K562 (cell line): ENCODE data around the gene LRRC15.

Experiments
- C11orf30 ChIP-seq: fragments of 450-650 bp; IDR thresholded peaks from 2 replicates; pipeline ENCODE4 v1.6.1; 2016; ENCODE audit warnings: low read depth, mild to moderate bottlenecking
- FOXJ3 ChIP-seq: sonication (generic); formaldehyde crosslinking; IDR thresholded peaks from 2 replicates; pipeline ENCODE4 v1.4.0; 2020; ENCODE audit warnings: mild to moderate bottlenecking, missing genetic modification reagents
- MYC ChIP-seq, 2 experiments: fragments of 250-450 bp in 1 of 2; sonication (Bioruptor Pico) in 1 of 2; IDR thresholded peaks; 2 replicates each; pipeline versions ENCODE4 v1.5.1 to v1.6.1; 2012 to 2021; ENCODE audit warnings: low read depth in 2 of 2, borderline replicate concordance in 1 of 2, improper control_type of control experiment in 1 of 2, low read length in 1 of 2, mild to moderate bottlenecking in 1 of 2, moderate library complexity in 1 of 2
- NFYB ChIP-seq: IDR thresholded peaks from 2 replicates; pipeline ENCODE4 v1.6.1; 2011; ENCODE audit warnings: mild to moderate bottlenecking, moderate library complexity; ENCODE audit not compliant: insufficient read length; ENCODE audit errors: extremely low read depth
- ZKSCAN1 ChIP-seq: fragments of 150-350 bp; IDR thresholded peaks from 2 replicates; pipeline ENCODE4 v1.6.1; 2016; ENCODE audit warnings: low read depth, low read length
- TF ChIP-seq, protein P1 (sequence below), 3 experiments: IDR thresholded peaks in 2 of 3; conservative IDR thresholded peaks in 1 of 3; 2 replicates each; pipeline ENCODE4 v1.5.1; 2011 to 2012; ENCODE audit warnings: low read length in 3 of 3, mild to moderate bottlenecking in 3 of 3, control low read depth in 2 of 3, improper control_type of control experiment in 1 of 3, inconsistent platforms in 1 of 3, low read depth in 1 of 3, mixed read lengths in 1 of 3, moderate library complexity in 1 of 3; ENCODE audit not compliant: insufficient read depth in 2 of 3
- TF ChIP-seq, protein P2 (sequence below): sonication (generic); formaldehyde crosslinking; IDR thresholded peaks from 2 replicates; pipeline ENCODE4 v1.5.0; 2020; ENCODE audit warnings: missing genetic modification reagents

- TF ChIP-seq, protein P1, sequence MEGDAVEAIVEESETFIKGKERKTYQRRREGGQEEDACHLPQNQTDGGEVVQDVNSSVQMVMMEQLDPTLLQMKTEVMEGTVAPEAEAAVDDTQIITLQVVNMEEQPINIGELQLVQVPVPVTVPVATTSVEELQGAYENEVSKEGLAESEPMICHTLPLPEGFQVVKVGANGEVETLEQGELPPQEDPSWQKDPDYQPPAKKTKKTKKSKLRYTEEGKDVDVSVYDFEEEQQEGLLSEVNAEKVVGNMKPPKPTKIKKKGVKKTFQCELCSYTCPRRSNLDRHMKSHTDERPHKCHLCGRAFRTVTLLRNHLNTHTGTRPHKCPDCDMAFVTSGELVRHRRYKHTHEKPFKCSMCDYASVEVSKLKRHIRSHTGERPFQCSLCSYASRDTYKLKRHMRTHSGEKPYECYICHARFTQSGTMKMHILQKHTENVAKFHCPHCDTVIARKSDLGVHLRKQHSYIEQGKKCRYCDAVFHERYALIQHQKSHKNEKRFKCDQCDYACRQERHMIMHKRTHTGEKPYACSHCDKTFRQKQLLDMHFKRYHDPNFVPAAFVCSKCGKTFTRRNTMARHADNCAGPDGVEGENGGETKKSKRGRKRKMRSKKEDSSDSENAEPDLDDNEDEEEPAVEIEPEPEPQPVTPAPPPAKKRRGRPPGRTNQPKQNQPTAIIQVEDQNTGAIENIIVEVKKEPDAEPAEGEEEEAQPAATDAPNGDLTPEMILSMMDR (IDR thresholded peaks at IDR 0.05 in 2 of 3, conservative IDR thresholded peaks at IDR 0.05 in 1 of 3; ENCODE audit: insufficient read depth in 2 of 3, low read depth in 1 of 3, low read length in 3 of 3) = no peak
- TF ChIP-seq NFYB (no peak), ZKSCAN1 (no peak), MYC (IDR thresholded peaks at IDR 0.05; ENCODE audit: low read depth, low read length) (no peak), MYC (CRISPR knock-in tag; IDR thresholded peaks at IDR 0.05; ENCODE audit: borderline replicate concordance, low read depth) (no peak), FOXJ3 (CRISPR knock-in tag) (no peak), C11orf30 (no peak)
- TF ChIP-seq, protein P2, sequence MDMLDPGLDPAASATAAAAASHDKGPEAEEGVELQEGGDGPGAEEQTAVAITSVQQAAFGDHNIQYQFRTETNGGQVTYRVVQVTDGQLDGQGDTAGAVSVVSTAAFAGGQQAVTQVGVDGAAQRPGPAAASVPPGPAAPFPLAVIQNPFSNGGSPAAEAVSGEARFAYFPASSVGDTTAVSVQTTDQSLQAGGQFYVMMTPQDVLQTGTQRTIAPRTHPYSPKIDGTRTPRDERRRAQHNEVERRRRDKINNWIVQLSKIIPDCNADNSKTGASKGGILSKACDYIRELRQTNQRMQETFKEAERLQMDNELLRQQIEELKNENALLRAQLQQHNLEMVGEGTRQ = no peak
Measured at GRCh38 chr3:194375473-194376240, 6.1 kb upstream of the LRRC15 start.
